Stimulated activated CD4-positive, alpha-beta T cell treated with anti-CD3 and anti-CD28 coated beads, Interleukin-1b, Interleukin-23, amount 100 ng/mL, for 48 hours (primary cell): ENCODE measurements around the gene ADAMTS2.
"Not testable (repeated sequence)": the region's sequence is repeated elsewhere in the genome, so short reads cannot be mapped to it uniquely, and the experiment has no call there.

ENCODE experiments used
- DNase-seq: peaks from one replicate; pipeline ENCODE4 v3.0.0-alpha.2; 2020

ADAMTS2 gene

GRCh38 chr5:179324316-179324715 lies 20.9 kb downstream of the ADAMTS2 start:
- DNase-seq = not testable (repeated sequence)

- no peak for DNase-seq
Measured at GRCh38 chr5:179323026-179323870, 22.0 kb downstream of the ADAMTS2 start.

GRCh38 chr5:179322071-179323025 lies 22.9 kb downstream of the ADAMTS2 start:
- no peak for DNase-seq

GRCh38 chr5:179321206-179321987 lies 23.9 kb downstream of the ADAMTS2 start:
- DNase-seq = no peak

GRCh38 chr5:179319741-179320281 lies 25.4 kb downstream of the ADAMTS2 start:
- no peak for DNase-seq

- no peak for DNase-seq
Measured at GRCh38 chr5:179319123-179319522, 26.1 kb downstream of the ADAMTS2 start.

- DNase-seq = no peak
Measured at GRCh38 chr5:179318221-179318955, 26.9 kb downstream of the ADAMTS2 start.

GRCh38 chr5:179317411-179318220 lies 27.6 kb downstream of the ADAMTS2 start:
- DNase-seq = no peak

- no peak for DNase-seq
Measured at GRCh38 chr5:179316982-179317381, 28.3 kb downstream of the ADAMTS2 start.

GRCh38 chr5:179316111-179316551 lies 29.1 kb downstream of the ADAMTS2 start:
- no peak for DNase-seq

GRCh38 chr5:179315356-179315890 lies 29.8 kb downstream of the ADAMTS2 start:
- DNase-seq = no peak

GRCh38 chr5:179314606-179315355 lies 30.5 kb downstream of the ADAMTS2 start:
- DNase-seq = no peak

- no peak for DNase-seq
Measured at GRCh38 chr5:179313849-179314521, 31.3 kb downstream of the ADAMTS2 start.

GRCh38 chr5:179312557-179313235 lies 32.6 kb downstream of the ADAMTS2 start:
- no peak for DNase-seq

- DNase-seq = no peak
Measured at GRCh38 chr5:179311581-179311980, 33.7 kb downstream of the ADAMTS2 start.

GRCh38 chr5:179311091-179311470 lies 34.2 kb downstream of the ADAMTS2 start:
- no peak for DNase-seq

- DNase-seq = no peak
Measured at GRCh38 chr5:179310439-179311090, 34.7 kb downstream of the ADAMTS2 start.

GRCh38 chr5:179309751-179310320 lies 35.4 kb downstream of the ADAMTS2 start:
- no peak for DNase-seq
